Measurements from ENCODE around the gene CD82. TPM values are rescaled to one million over a fixed set of nuclear protein-coding genes. Genes with fewer than 3 reads are reported as not detected.

The CD82 gene
- total RNA-seq, 1 experiment from 2014 or later: 30.7 TPM

GRCh38 chr11:44525473-44526252, 39.8 kb upstream of the CD82 start:
- Histone ChIP-seq H3K79me2 (ENCODE audit: low read depth) (no peaks in the 10 kb centered on the region), H3F3A (ENCODE audit: insufficient read depth, low read depth) (no peaks in the 10 kb centered on the region), H3K9me3 (ENCODE audit: insufficient read depth, low read depth) (no peaks in the 10 kb centered on the region), H3K9me2 (ENCODE audit: insufficient read depth) (no peaks in the 10 kb centered on the region), H4K20me1 (ENCODE audit: insufficient read depth) (0 out of 2 replicates have a peak, but pooled peaks cover 3% of the 10 kb centered on the region), H3K27me3 (ENCODE audit: insufficient read depth, low read depth) (peaks cover 27% of the 10 kb centered on the region), H3K4me1 (replicated peaks; ENCODE audit: insufficient read depth) (peaks cover 8% of the 10 kb centered on the region; the same call in 1 of the 2 replicates), H3K27ac (no peak overlapping the region), H3K4me2 (no peak overlapping the region), H3K36me3 (ENCODE audit: low read depth) (no peaks in the 10 kb centered on the region), H3K4me3 (no peak overlapping the region), H2AFZ (no peak overlapping the region)
- BruUV-seq (replicated peaks): no TSS peak
- POLR2A ChIA-PET (ENCODE audit: unreplicated experiment): no interaction called here
- intact Hi-C loops (cut with micrococcal nuclease; ENCODE audit: unreplicated experiment): no loop called here
- TF ChIP-seq CTCF (conservative IDR thresholded peaks at IDR 0.05): no peak
- TF ChIP-seq EZH2 (IDR thresholded peaks at IDR 0.05; ENCODE audit: low read depth): no peak
- CTCF ChIA-PET: no interaction called here
- no peak for DNase-seq

DNA sequence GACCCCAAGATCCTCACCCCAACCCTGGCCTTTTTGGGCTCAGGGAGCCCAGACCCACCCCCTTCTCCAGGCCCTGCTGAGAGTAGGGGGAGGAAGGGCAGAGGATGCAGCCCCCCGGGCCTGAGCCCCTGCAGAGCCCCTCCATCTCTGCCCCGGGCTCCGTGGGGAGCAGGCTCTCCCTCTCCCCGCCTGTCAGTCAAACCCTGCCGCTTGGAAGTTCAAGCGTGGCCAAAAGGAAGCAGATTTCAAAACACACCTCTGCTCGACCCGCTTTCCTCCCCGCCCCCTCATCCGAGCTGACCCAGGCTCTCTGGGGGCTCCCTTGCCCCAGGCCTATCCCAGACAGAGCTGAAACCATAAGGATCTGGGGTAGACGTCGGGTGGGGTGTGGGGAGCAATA, 39.0 kb upstream of the CD82 start:
- Histone ChIP-seq H3K4me3 (no peak overlapping the region), H3K4me1 (replicated peaks; ENCODE audit: insufficient read depth) (peaks cover 9% of the 10 kb centered on the region; the same call in 1 of the 2 replicates), H3K27me3 (ENCODE audit: insufficient read depth, low read depth) (peaks cover 25% of the 10 kb centered on the region), H3K79me2 (ENCODE audit: low read depth) (no peaks in the 10 kb centered on the region), H3K9me3 (ENCODE audit: insufficient read depth, low read depth) (no peaks in the 10 kb centered on the region), H3K4me2 (no peak overlapping the region), H3K9me2 (ENCODE audit: insufficient read depth) (no peaks in the 10 kb centered on the region), H3F3A (ENCODE audit: insufficient read depth, low read depth) (no peaks in the 10 kb centered on the region), H3K27ac (no peak overlapping the region), H4K20me1 (ENCODE audit: insufficient read depth) (0 out of 2 replicates have a peak, but pooled peaks cover 3% of the 10 kb centered on the region), H2AFZ (no peak overlapping the region), H3K36me3 (ENCODE audit: low read depth) (no peaks in the 10 kb centered on the region)
- no peak for TF ChIP-seq EZH2 (IDR thresholded peaks at IDR 0.05; ENCODE audit: low read depth)
- no peak for TF ChIP-seq CTCF (conservative IDR thresholded peaks at IDR 0.05)
- ChIA-PET POLR2A (ENCODE audit: unreplicated experiment) (no interaction called here), CTCF (no interaction called here)
- intact Hi-C loops (cut with micrococcal nuclease; ENCODE audit: unreplicated experiment): no loop called here
- BruUV-seq (replicated peaks): no TSS peak
- no peak for DNase-seq

GRCh38 chr11:44527476-44527875, 38.0 kb upstream of the CD82 start:
- intact Hi-C loops (cut with micrococcal nuclease; ENCODE audit: unreplicated experiment): no loop called here
- TF ChIP-seq CTCF (conservative IDR thresholded peaks at IDR 0.05): no peak
- no peak for TF ChIP-seq EZH2 (IDR thresholded peaks at IDR 0.05; ENCODE audit: low read depth)

More at GRCh38 chr11:44527476-44527875, 38.0 kb upstream of the CD82 start:
- DNase-seq: no peak
- no peak overlapping the region for H3K4me3 ChIP-seq
- peaks cover 21% of the 10 kb centered on the region for H3K27me3 ChIP-seq (ENCODE audit: insufficient read depth, low read depth)
- no peak overlapping the region for H3K27ac ChIP-seq
- H3K79me2 ChIP-seq (ENCODE audit: low read depth): no peaks in the 10 kb centered on the region
- CTCF ChIA-PET: no interaction called here
- H3K36me3 ChIP-seq (ENCODE audit: low read depth): no peaks in the 10 kb centered on the region
- no peaks in the 10 kb centered on the region for H3K9me2 ChIP-seq (ENCODE audit: insufficient read depth)
- H3K9me3 ChIP-seq (ENCODE audit: insufficient read depth, low read depth): no peaks in the 10 kb centered on the region
- no peak overlapping the region for H3K4me2 ChIP-seq
- H2AFZ ChIP-seq: no peak overlapping the region
- POLR2A ChIA-PET (ENCODE audit: unreplicated experiment): no interaction called here
- no peaks in the 10 kb centered on the region for H3F3A ChIP-seq (ENCODE audit: insufficient read depth, low read depth)
- H4K20me1 ChIP-seq (ENCODE audit: insufficient read depth): 0 out of 2 replicates have a peak, but pooled peaks cover 3% of the 10 kb centered on the region
- peaks cover 9% of the 10 kb centered on the region; the same call in 1 of the 2 replicates for H3K4me1 ChIP-seq (replicated peaks; ENCODE audit: insufficient read depth)
- no TSS peak for BruUV-seq (replicated peaks)
